ENCODE results near the gene CACNA1B. TPM values are rescaled to one million over a fixed set of nuclear protein-coding genes. Genes with fewer than 3 reads are reported as not detected.

CACNA1B gene
- total RNA-seq, 1 experiment from 2014 or later, result 7.8 TPM

- Histone ChIP-seq H3K14ac (ENCODE audit: insufficient read depth, low read length) (no peak overlapping the region), H3K4me2 (ENCODE audit: insufficient read depth, insufficient read length, low read length) (no peak overlapping the region), H2BK20ac (ENCODE audit: low read depth, low read length, poor library complexity, severe bottlenecking) (no peak overlapping the region), H3T11ph (ENCODE audit: low read length) (no peak overlapping the region), H3K56ac (ENCODE audit: insufficient read length, low read depth, low read length) (no peak overlapping the region), H2AFZ (ENCODE audit: low read length) (no peak overlapping the region), H3K79me2 (ENCODE audit: insufficient read depth, low read length) (no peaks in the 10 kb centered on the region), H3K27me3 (ENCODE audit: insufficient read depth, low read length) (no peaks in the 10 kb centered on the region), H4K5ac (ENCODE audit: insufficient read length, low read depth, low read length) (no peak overlapping the region), H4K20me1 (ENCODE audit: control insufficient read depth, insufficient read depth, insufficient read length) (no peaks in the 10 kb centered on the region), H3K23me2 (ENCODE audit: insufficient read length, low read depth, low read length, poor library complexity, severe bottlenecking) (no peaks in the 10 kb centered on the region), H3K9me3 (ENCODE audit: control insufficient read depth, low read depth, low read length) (no peaks in the 10 kb centered on the region), H4K8ac (replicated peaks; ENCODE audit: insufficient read length, low read depth, low read length) (no peak overlapping the region), H3K4ac (ENCODE audit: low read depth, low read length) (no peak overlapping the region), H3K18ac (ENCODE audit: insufficient read length, low read depth, low read length) (no peak overlapping the region), H2BK15ac (ENCODE audit: low read depth, low read length) (no peak overlapping the region), H2BK5ac (ENCODE audit: insufficient read length, low read length) (no peak overlapping the region), H4K91ac (ENCODE audit: insufficient read length, low read depth, low read length) (no peak overlapping the region), H3K4me1 (ENCODE audit: insufficient read depth, low read length) (no peaks in the 10 kb centered on the region), H2BK120ac (ENCODE audit: low read depth, low read length, poor library complexity, severe bottlenecking) (no peak overlapping the region), H3K79me1 (ENCODE audit: insufficient read depth, low read depth, low read length, poor library complexity, severe bottlenecking) (no peaks in the 10 kb centered on the region), H3K9ac (ENCODE audit: extremely low read depth, insufficient read length, low read length) (no peak overlapping the region), H3K27ac (ENCODE audit: insufficient read length, low read depth, low read length) (no peak overlapping the region), H2BK12ac (ENCODE audit: insufficient read length, low read depth, low read length) (no peak overlapping the region), H2AK5ac (ENCODE audit: insufficient read length, low read length) (no peak overlapping the region), H3K23ac (ENCODE audit: insufficient read length, low read depth, low read length) (no peak overlapping the region)
- Mint-ChIP-seq H3K9me3 (peaks cover 0 to 18% of the 10 kb centered on the region in 2 experiments; a peak in 3 of 5 replicates), H3K27ac (no peak overlapping the region), H3K36me3 (ENCODE audit: insufficient read depth in 1 of 3, low read depth in 3 of 3) (peaks cover 23 to 39% (median 29%) of the 10 kb centered on the region in 3 experiments), H3K4me1 (peaks cover 15 to 17% of the 10 kb centered on the region in 2 experiments), H3K4me3 (no peak overlapping the region), H3K27me3 (ENCODE audit: low read depth) (peaks cover 3% of the 10 kb centered on the region; the same call in 1 of the 2 replicates)
- no peak for TF ChIP-seq CTCF (conservative IDR thresholded peaks at IDR 0.05)
- DNase-seq, result no peak
- WGBS (ENCODE audit: extremely low coverage, insufficient read length, low lambda C conversion rate), result no CpG with 5 or more reads among the region's 14 CpGs
Observed at GRCh38 chr9:138075961-138076649, 198.5 kb downstream of the CACNA1B start.
